K562 (cell line): ENCODE data around the gene NDUFV3. TPM values are rescaled to one million over a fixed set of nuclear protein-coding genes. Genes with fewer than 3 reads are reported as not detected.

Experiments
- ATF6 ChIP-seq: sonication (generic); formaldehyde crosslinking; IDR thresholded peaks from 2 replicates; pipeline ENCODE4 v1.4.0; 2020; ENCODE audit warnings: mild to moderate bottlenecking, missing genetic modification reagents
- CBX2 ChIP-seq: fragments of 200-600 bp; sonication (generic); IDR thresholded peaks from one replicate; pipeline ENCODE4 v1.6.1; 2012; ENCODE audit warnings: mild to moderate bottlenecking, low read length, inconsistent platforms; ENCODE audit not compliant: insufficient read depth, poor library complexity, severe bottlenecking
- CC2D1A ChIP-seq: fragments of 450-650 bp; IDR thresholded peaks from 2 replicates; pipeline ENCODE4 v1.6.1; 2017; ENCODE audit warnings: mild to moderate bottlenecking
- HCFC1 ChIP-seq: IDR thresholded peaks from 2 replicates; pipeline ENCODE4 v1.6.1; 2012; ENCODE audit warnings: low read depth, low read length, improper control_type of control experiment
- MXD1 ChIP-seq: fragments of 250-450 bp; sonication (Bioruptor Pico); IDR thresholded peaks from 2 replicates; pipeline ENCODE4 v1.8.0; 2021; ENCODE audit warnings: borderline replicate concordance, mild to moderate bottlenecking, moderate library complexity; ENCODE audit not compliant: poor library complexity, severe bottlenecking
- NRF1 ChIP-seq, 2 experiments: fragments of 450-650 bp; IDR thresholded peaks in 1 of 2; conservative IDR thresholded peaks in 1 of 2; 2 replicates each; pipeline ENCODE4 v1.6.1; 2014; ENCODE audit warnings: mild to moderate bottlenecking in 2 of 2
- POLR2G ChIP-seq: fragments of 200-400 bp; formaldehyde crosslinking; IDR thresholded peaks from 2 replicates; pipeline ENCODE4 v1.6.1; 2017; ENCODE audit warnings: low read depth, mild to moderate bottlenecking, antibody characterized with exemption, low read length, moderate library complexity
- RBM15 ChIP-seq: fragments of 200-400 bp; formaldehyde crosslinking; IDR thresholded peaks from 2 replicates; pipeline ENCODE4 v1.6.1; 2018; ENCODE audit warnings: mild to moderate bottlenecking, low read length, moderate library complexity; ENCODE audit not compliant: insufficient read depth
- SAFB ChIP-seq: fragments of 200-400 bp; formaldehyde crosslinking; IDR thresholded peaks from 2 replicates; pipeline ENCODE4 v1.6.1; 2017; ENCODE audit warnings: low read depth, low read length, borderline replicate concordance
- ZBTB11 ChIP-seq, 3 experiments: fragments of 200-800 bp in 1 of 3; fragments of 250-450 bp in 1 of 3; fragments of 450-650 bp in 1 of 3; sonication (Bioruptor Pico) in 1 of 3; sonication (Bioruptor generic) in 1 of 3; formaldehyde crosslinking in 1 of 3; IDR thresholded peaks; 2 replicates each; pipeline versions ENCODE4 v1.6.1 to v1.8.0; 2016 to 2022; ENCODE audit warnings: mild to moderate bottlenecking in 2 of 3, missing genetic modification characterization in 2 of 3, missing compliant biosample characterization in 1 of 3, moderate library complexity in 1 of 3
- ZNF586 ChIP-seq: fragments of 450-650 bp; formaldehyde crosslinking; conservative IDR thresholded peaks from 2 replicates; pipeline ENCODE4 v1.4.0; 2020; ENCODE audit warnings: mild to moderate bottlenecking, moderate library complexity
- polyA plus RNA-seq, 8 experiments: library from polyadenylated mRNA; depleted of rRNA in 4 of 8; stranded (reverse) in 5 of 8; unstranded in 3 of 8; fragments of >200 nt; fragmentation: Nextera tagmentation in 2 of 8; fragmentation: Illumina TruSeq in 1 of 8; extraction: Ambion mirVana in 2 of 8; extraction: Trizol in 1 of 8; gene quantifications; 2 replicates each; pipeline versions ENCODE4 v1.2.1 to v1.2.3, GENCODE V29; 2011 to 2014; ENCODE audit warnings: inconsistent platforms in 1 of 8, missing spikeins in 1 of 8
- total RNA-seq, 7 experiments: library from RNA; depleted of rRNA in 6 of 7; stranded (reverse); fragments of >200 nt in 6 of 7; fragmentation: Illumina TruSeq in 2 of 7; extraction: Trizol in 2 of 7; gene quantifications; 2 replicates each; pipeline versions ENCODE4 v1.2.1 to v1.2.3, GENCODE V29; 2011 to 2021; ENCODE audit warnings: low replicate concordance in 1 of 7
- TF ChIP-seq, protein P1 (sequence below): IDR thresholded peaks from 2 replicates; pipeline ENCODE4 v1.6.1; 2014; ENCODE audit warnings: antibody characterized with exemption
- TF ChIP-seq, protein P2 (sequence below), 2 experiments: IDR thresholded peaks; 2 replicates each; pipeline ENCODE4 v1.6.1; 2011; ENCODE audit warnings: borderline replicate concordance in 1 of 2, control low read depth in 1 of 2, low read depth in 1 of 2, low read length in 1 of 2, mild to moderate bottlenecking in 1 of 2, mixed read lengths in 1 of 2, moderate library complexity in 1 of 2; ENCODE audit not compliant: insufficient read depth in 1 of 2, insufficient read length in 1 of 2, poor library complexity in 1 of 2, severe bottlenecking in 1 of 2; ENCODE audit errors: extremely low read depth in 1 of 2
- TF ChIP-seq, protein P3 (sequence below): fragments of 250-450 bp; sonication (Bioruptor Pico); IDR thresholded peaks from 2 replicates; pipeline ENCODE4 v1.4.0; 2020

NDUFV3 gene
- total and polyA plus RNA-seq, 9 of the 15 experiments (the other 6 are each of a cell fraction or from before 2014, with no cell fraction given) = 19.1 to 87.8 (median 74.3) TPM

DNA sequence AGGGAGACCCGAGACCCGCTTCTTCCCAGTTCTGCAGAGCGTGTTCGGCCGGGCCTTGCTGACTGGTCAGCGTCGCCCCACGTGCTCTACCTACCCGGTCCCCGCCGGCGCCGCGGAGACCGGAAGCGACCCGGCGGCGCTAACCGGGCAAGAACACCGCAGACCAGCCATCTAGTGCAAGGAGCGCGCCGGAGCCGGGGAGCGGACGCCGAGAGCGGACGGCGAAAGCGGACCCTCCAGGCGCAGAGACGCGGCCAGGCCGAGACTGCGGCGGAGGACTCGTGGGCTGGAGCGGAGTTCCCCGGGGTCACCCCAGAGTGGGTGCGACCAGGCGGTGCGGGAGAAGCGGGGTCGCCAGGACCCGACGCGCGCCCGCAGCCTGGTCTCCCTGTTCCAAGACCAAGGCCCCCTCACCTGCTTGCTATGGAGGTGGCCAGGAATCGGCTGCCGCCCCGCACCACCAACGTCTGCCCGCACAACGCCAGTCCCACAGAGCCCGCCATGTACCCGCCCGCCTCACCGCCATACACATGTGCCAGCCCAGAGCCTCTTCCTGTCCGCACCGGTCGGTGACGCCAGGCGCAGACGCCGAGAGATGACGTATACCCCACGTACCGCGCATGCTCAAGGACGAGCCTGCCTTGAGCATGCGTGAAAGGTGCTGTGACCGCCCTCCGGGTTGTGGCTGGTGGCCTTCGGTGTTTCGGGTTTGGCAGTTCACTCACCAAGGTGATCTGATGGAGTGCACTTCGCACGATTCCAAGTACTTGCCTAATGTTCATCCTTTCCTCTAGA lies 13.9 kb upstream of the NDUFV3 start, which contains the start of gene WDR4 (continued):
- TF ChIP-seq POLR2G (peak; percentile 97), MXD1 (peak; percentile 100), RBM15 (0 out of 2 replicates have a peak, but pooled peaks have one; percentile 35), HCFC1 (peak; percentile 91), CBX2 (no peak), ZBTB11 (CRISPR knock-in tag; IDR thresholded peaks at IDR 0.05) (peak; percentile 87 to 95 (median 87)), ZNF586 (CRISPR knock-in tag) (no peak), NRF1 (conservative IDR thresholded peaks at IDR 0.05 in 1 of 2, IDR thresholded peaks at IDR 0.05 in 1 of 2) (peak; percentile 99), SAFB (peak; percentile 40; the same call in 1 of the 2 replicates), ATF6 (peak; percentile 74), CC2D1A (no peak)
- TF ChIP-seq, protein P1, sequence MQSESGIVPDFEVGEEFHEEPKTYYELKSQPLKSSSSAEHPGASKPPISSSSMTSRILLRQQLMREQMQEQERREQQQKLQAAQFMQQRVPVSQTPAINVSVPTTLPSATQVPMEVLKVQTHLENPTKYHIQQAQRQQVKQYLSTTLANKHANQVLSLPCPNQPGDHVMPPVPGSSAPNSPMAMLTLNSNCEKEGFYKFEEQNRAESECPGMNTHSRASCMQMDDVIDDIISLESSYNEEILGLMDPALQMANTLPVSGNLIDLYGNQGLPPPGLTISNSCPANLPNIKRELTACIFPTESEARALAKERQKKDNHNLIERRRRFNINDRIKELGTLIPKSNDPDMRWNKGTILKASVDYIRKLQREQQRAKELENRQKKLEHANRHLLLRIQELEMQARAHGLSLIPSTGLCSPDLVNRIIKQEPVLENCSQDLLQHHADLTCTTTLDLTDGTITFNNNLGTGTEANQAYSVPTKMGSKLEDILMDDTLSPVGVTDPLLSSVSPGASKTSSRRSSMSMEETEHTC = no peak
- TF ChIP-seq, protein P2, sequence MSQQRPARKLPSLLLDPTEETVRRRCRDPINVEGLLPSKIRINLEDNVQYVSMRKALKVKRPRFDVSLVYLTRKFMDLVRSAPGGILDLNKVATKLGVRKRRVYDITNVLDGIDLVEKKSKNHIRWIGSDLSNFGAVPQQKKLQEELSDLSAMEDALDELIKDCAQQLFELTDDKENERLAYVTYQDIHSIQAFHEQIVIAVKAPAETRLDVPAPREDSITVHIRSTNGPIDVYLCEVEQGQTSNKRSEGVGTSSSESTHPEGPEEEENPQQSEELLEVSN (IDR thresholded peaks at IDR 0.05; ENCODE audit: borderline replicate concordance in 1 of 2, extremely low read depth in 1 of 2, insufficient read depth in 1 of 2, insufficient read length in 1 of 2, low read depth in 1 of 2, low read length in 1 of 2, poor library complexity in 1 of 2, severe bottlenecking in 1 of 2) = peak; percentile 74 to 94
- TF ChIP-seq, protein P3, sequence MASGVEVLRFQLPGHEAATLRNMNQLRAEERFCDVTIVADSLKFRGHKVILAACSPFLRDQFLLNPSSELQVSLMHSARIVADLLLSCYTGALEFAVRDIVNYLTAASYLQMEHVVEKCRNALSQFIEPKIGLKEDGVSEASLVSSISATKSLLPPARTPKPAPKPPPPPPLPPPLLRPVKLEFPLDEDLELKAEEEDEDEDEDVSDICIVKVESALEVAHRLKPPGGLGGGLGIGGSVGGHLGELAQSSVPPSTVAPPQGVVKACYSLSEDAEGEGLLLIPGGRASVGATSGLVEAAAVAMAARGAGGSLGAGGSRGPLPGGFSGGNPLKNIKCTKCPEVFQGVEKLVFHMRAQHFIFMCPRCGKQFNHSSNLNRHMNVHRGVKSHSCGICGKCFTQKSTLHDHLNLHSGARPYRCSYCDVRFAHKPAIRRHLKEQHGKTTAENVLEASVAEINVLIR (CRISPR knock-in tag) = peak; percentile 99
